DND-41 (cell line): ENCODE data around the gene GGCT.

ENCODE experiments used
- ATAC-seq: fragments of 200-7000 bp; cut with Tn5 transposase; 3 replicates; pipeline ENCODE4 v1.9.1; 2021; ENCODE audit warnings: low read depth; ENCODE audit not compliant: insufficient read depth
- DNase-seq: peaks from one replicate; pipeline ENCODE4 v3.0.0-alpha.2; 2020
- H2AFZ ChIP-seq: 2 replicates; pipeline ENCODE4 v1.6.0; 2012; ENCODE audit warnings: low read depth, low read length
- H3K27ac ChIP-seq: 2 replicates; pipeline ENCODE4 v1.5.1; 2012; ENCODE audit warnings: low read length, inconsistent platforms
- H3K27me3 ChIP-seq: fragments of 200-600 bp; sonication (generic); 2 replicates; pipeline ENCODE4 v1.6.0; 2012; ENCODE audit warnings: low read length, mild to moderate bottlenecking, inconsistent platforms; ENCODE audit not compliant: insufficient read depth, poor library complexity
- H3K36me3 ChIP-seq: 2 replicates; pipeline ENCODE4 v1.5.1; 2012; ENCODE audit warnings: low read length, inconsistent platforms; ENCODE audit not compliant: insufficient read depth
- H3K4me1 ChIP-seq: 2 replicates; pipeline ENCODE4 v1.5.1; 2012; ENCODE audit warnings: mild to moderate bottlenecking, low read length; ENCODE audit not compliant: insufficient read depth
- H3K4me2 ChIP-seq: 2 replicates; pipeline ENCODE4 v1.6.0; 2012; ENCODE audit warnings: mild to moderate bottlenecking, moderate library complexity, low read length, inconsistent platforms; ENCODE audit not compliant: insufficient read depth
- H3K4me3 ChIP-seq, 2 experiments: fragments of 200-600 bp in 1 of 2; shearing (Covaris generic) in 1 of 2; 2 replicates each; pipeline ENCODE4 v1.5.1; 2012 to 2016; ENCODE audit warnings: inconsistent platforms in 2 of 2, low read length in 2 of 2, mild to moderate bottlenecking in 2 of 2, low read depth in 1 of 2, moderate library complexity in 1 of 2
- H3K79me2 ChIP-seq: 2 replicates; pipeline ENCODE4 v1.6.0; 2012; ENCODE audit warnings: low read length, inconsistent platforms; ENCODE audit not compliant: insufficient read depth
- H3K9ac ChIP-seq: 2 replicates; pipeline ENCODE4 v1.6.0; 2012; ENCODE audit warnings: low read depth, mild to moderate bottlenecking, inconsistent platforms, low read length, moderate library complexity
- H3K9me3 ChIP-seq: 2 replicates; pipeline ENCODE4 v1.5.1; 2012; ENCODE audit warnings: low read length, moderate library complexity, mild to moderate bottlenecking, inconsistent platforms; ENCODE audit not compliant: insufficient read depth, severe bottlenecking
- H4K20me1 ChIP-seq: 2 replicates; pipeline ENCODE4 v1.6.0; 2012; ENCODE audit warnings: low read length; ENCODE audit not compliant: insufficient read depth
- CTCF ChIP-seq: IDR thresholded peaks from 2 replicates; pipeline ENCODE4 v1.5.1; 2012; ENCODE audit warnings: borderline replicate concordance, low read length, moderate library complexity, mild to moderate bottlenecking; ENCODE audit not compliant: poor library complexity, severe bottlenecking; ENCODE audit errors: extremely low read depth
- EZH2 ChIP-seq: IDR thresholded peaks from 3 replicates; pipeline ENCODE4 v1.6.1; 2012; ENCODE audit warnings: borderline replicate concordance, low read depth, mild to moderate bottlenecking, moderate library complexity, low read length, inconsistent platforms; ENCODE audit not compliant: severe bottlenecking

Gene GGCT

GRCh38 chr7:30526163-30526562 lies 21.5 kb upstream of the GGCT start:
- Histone ChIP-seq H3K27me3 (no peaks in the 10 kb centered on the region), H3K9me3 (no peaks in the 10 kb centered on the region), H3K4me2 (no peak overlapping the region), H3K4me1 (no peaks in the 10 kb centered on the region), H3K9ac (no peak overlapping the region), H4K20me1 (no peaks in the 10 kb centered on the region), H3K36me3 (no peaks in the 10 kb centered on the region), H2AFZ (no peak overlapping the region), H3K79me2 (no peaks in the 10 kb centered on the region), H3K27ac (no peak overlapping the region), H3K4me3 (no peak overlapping the region)
- DNase-seq (no peak), ATAC-seq (no peak)
- TF ChIP-seq CTCF (no peak), EZH2 (no peak)

- DNase-seq = no peak
- TF ChIP-seq CTCF = no peak
- no peak for TF ChIP-seq EZH2
- no peak overlapping the region for H3K9ac ChIP-seq
- no peak for ATAC-seq
- H3K79me2 ChIP-seq = no peaks in the 10 kb centered on the region
- H3K4me2 ChIP-seq = no peak overlapping the region
- no peak overlapping the region for H3K4me3 ChIP-seq
- H4K20me1 ChIP-seq = no peaks in the 10 kb centered on the region
- no peaks in the 10 kb centered on the region for H3K4me1 ChIP-seq
- H2AFZ ChIP-seq = no peak overlapping the region
- H3K27me3 ChIP-seq = no peaks in the 10 kb centered on the region
- no peaks in the 10 kb centered on the region for H3K9me3 ChIP-seq
- no peak overlapping the region for H3K27ac ChIP-seq
- H3K36me3 ChIP-seq = no peaks in the 10 kb centered on the region
These were observed 20.8 kb upstream of the GGCT start for GRCh38 chr7:30525429-30525828.

- ATAC-seq (no peak), DNase-seq (no peak)
- no peak overlapping the region for H3K4me2 ChIP-seq
- H3K4me3 ChIP-seq = no peak overlapping the region
- no peak overlapping the region for H3K9ac ChIP-seq
- TF ChIP-seq EZH2 (no peak), CTCF (no peak)
- no peak overlapping the region for H2AFZ ChIP-seq
- no peaks in the 10 kb centered on the region for H3K36me3 ChIP-seq
- no peak overlapping the region for H3K27ac ChIP-seq
- H3K4me1 ChIP-seq = no peaks in the 10 kb centered on the region
- H3K27me3 ChIP-seq = no peaks in the 10 kb centered on the region
- no peaks in the 10 kb centered on the region for H3K79me2 ChIP-seq
- H3K9me3 ChIP-seq = no peaks in the 10 kb centered on the region
- no peaks in the 10 kb centered on the region for H4K20me1 ChIP-seq
These were observed 19.9 kb upstream of the GGCT start for GRCh38 chr7:30524545-30524944.

- Histone ChIP-seq H3K27ac (no peak overlapping the region), H2AFZ (no peak overlapping the region), H3K4me1 (no peaks in the 10 kb centered on the region), H4K20me1 (no peaks in the 10 kb centered on the region), H3K4me3 (no peak overlapping the region), H3K4me2 (no peak overlapping the region), H3K27me3 (no peaks in the 10 kb centered on the region), H3K9me3 (no peaks in the 10 kb centered on the region), H3K36me3 (no peaks in the 10 kb centered on the region), H3K79me2 (no peaks in the 10 kb centered on the region), H3K9ac (no peak overlapping the region)
- DNase-seq (no peak), ATAC-seq (no peak)
- TF ChIP-seq CTCF = no peak
- TF ChIP-seq EZH2 = no peak
These were observed 18.8 kb upstream of the GGCT start for GRCh38 chr7:30523466-30523865.
